Suprapubic skin (tissue), 4 donors: ENCODE results near the gene CAMK1D. TPM values are rescaled to one million over a fixed set of nuclear protein-coding genes. Genes with fewer than 3 reads are reported as not detected.

Experiments used
- DNase-seq, 2 donors: peaks; one replicate each; pipeline ENCODE4 v3.0.0-alpha.2; 2019; ENCODE audit warnings: low spot score in 2 of 2
- H3K27ac ChIP-seq: fragments of 200-600 bp; sonication (generic); one replicate; pipeline ENCODE4 v1.5.1; 2019
- H3K27me3 ChIP-seq: fragments of 200-600 bp; sonication (generic); one replicate; pipeline ENCODE4 v1.5.1; 2019
- H3K36me3 ChIP-seq: fragments of 200-600 bp; sonication (generic); one replicate; pipeline ENCODE4 v1.5.1; 2019
- H3K4me1 ChIP-seq: fragments of 200-600 bp; sonication (generic); one replicate; pipeline ENCODE4 v1.5.1; 2019
- H3K4me3 ChIP-seq: fragments of 200-600 bp; sonication (generic); one replicate; pipeline ENCODE4 v1.5.1; 2019; ENCODE audit warnings: mild to moderate bottlenecking
- H3K9me3 ChIP-seq: fragments of 200-600 bp; sonication (generic); one replicate; pipeline ENCODE4 v1.5.1; 2019
- EP300 ChIP-seq: sonication (generic); formaldehyde crosslinking; IDR thresholded peaks from one replicate; pipeline ENCODE4 v1.6.1; 2017; ENCODE audit warnings: antibody characterized with exemption
- POLR2A ChIP-seq, 2 donors: fragments of 450-650 bp; IDR thresholded peaks; one replicate each; pipeline ENCODE4 v1.6.1; 2017; ENCODE audit warnings: antibody characterized with exemption in 2 of 2, mild to moderate bottlenecking in 2 of 2, moderate library complexity in 2 of 2
- POLR2AphosphoS5 ChIP-seq, 3 donors: sonication (generic); formaldehyde crosslinking; IDR thresholded peaks; one replicate each; pipeline ENCODE4 v1.6.1; 2017; ENCODE audit warnings: antibody characterized with exemption in 3 of 3
- WGBS: methylation state at CpG from one replicate; pipeline ENCODE4 v1.1.5; 2018; 5-methylcytosine and 5-hydroxymethylcytosine counted together
- total RNA-seq, 4 donors: library from RNA; depleted of rRNA; stranded (reverse); fragments of >200 nt; gene quantifications; one replicate each; pipeline ENCODE4 v1.1.0, GENCODE V29; 2016
- TF ChIP-seq, protein P1 (sequence below), 2 donors: fragments of 200-600 bp in 1 of 2; fragments of 450-650 bp in 1 of 2; sonication (generic) in 1 of 2; IDR thresholded peaks; one replicate each; pipeline ENCODE4 v1.5.1; 2016 to 2019; ENCODE audit warnings: antibody characterized with exemption in 2 of 2, mild to moderate bottlenecking in 1 of 2, moderate library complexity in 1 of 2

Gene CAMK1D
- total RNA-seq, 4 donors from 2014 or later, result 26.4 to 31.3 (median 30.2) TPM

DNA sequence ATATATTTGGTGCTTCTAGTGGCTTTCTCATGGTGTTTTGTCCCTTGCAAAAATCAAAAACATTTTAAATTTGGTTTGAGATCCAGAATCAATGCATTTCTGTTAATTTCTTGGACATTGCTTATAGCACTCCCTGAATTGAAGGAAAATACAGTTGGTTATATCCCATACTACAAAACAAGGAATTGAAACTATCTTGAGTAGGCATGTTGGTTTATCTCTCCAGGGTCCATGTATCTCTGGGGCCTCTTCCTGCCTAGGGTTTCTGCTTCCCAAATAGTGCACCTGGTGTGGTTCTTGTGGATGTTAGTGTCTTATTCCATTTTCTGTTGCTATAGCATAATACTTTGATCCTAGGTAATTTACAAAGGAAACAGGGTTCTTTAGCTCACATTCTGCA lies 212.4 kb downstream of the CAMK1D start:
- H3K27me3 ChIP-seq, result no peaks in the 10 kb centered on the region
- H3K9me3 ChIP-seq, result no peaks in the 10 kb centered on the region
- TF ChIP-seq POLR2AphosphoS5 (IDR thresholded peaks at IDR 0.05), result no peak
- TF ChIP-seq POLR2A (IDR thresholded peaks at IDR 0.05), result no peak
- TF ChIP-seq, protein P1, sequence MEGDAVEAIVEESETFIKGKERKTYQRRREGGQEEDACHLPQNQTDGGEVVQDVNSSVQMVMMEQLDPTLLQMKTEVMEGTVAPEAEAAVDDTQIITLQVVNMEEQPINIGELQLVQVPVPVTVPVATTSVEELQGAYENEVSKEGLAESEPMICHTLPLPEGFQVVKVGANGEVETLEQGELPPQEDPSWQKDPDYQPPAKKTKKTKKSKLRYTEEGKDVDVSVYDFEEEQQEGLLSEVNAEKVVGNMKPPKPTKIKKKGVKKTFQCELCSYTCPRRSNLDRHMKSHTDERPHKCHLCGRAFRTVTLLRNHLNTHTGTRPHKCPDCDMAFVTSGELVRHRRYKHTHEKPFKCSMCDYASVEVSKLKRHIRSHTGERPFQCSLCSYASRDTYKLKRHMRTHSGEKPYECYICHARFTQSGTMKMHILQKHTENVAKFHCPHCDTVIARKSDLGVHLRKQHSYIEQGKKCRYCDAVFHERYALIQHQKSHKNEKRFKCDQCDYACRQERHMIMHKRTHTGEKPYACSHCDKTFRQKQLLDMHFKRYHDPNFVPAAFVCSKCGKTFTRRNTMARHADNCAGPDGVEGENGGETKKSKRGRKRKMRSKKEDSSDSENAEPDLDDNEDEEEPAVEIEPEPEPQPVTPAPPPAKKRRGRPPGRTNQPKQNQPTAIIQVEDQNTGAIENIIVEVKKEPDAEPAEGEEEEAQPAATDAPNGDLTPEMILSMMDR (IDR thresholded peaks at IDR 0.05), result no peak
- TF ChIP-seq EP300, result no peak
- no peak for DNase-seq
- H3K36me3 ChIP-seq, result no peaks in the 10 kb centered on the region
- H3K4me1 ChIP-seq, result peaks cover 5% of the 10 kb centered on the region
- H3K27ac ChIP-seq, result no peak overlapping the region
- H3K4me3 ChIP-seq, result no peak overlapping the region

DNA sequence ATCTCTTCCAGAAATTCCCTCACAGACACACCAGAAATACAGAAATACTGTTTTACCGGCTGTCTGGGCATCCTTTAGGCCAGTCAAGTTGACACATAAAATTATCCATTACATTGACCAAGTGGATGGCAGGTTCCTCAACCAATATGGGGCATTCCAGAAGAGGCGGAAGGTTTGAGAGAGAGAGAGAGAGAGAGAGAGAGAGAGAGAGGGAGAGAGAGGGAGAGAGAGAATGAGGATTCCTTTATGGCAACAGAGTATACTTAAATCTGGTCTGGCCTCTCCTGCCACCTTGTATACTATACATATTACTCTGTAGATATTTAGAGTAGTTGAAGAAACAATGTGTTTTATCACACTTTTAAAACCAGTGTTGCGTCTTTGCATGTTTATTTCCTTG lies 214.1 kb downstream of the CAMK1D start:
- Histone ChIP-seq H3K4me3 (no peak overlapping the region), H3K9me3 (no peaks in the 10 kb centered on the region), H3K27me3 (no peaks in the 10 kb centered on the region), H3K27ac (no peak overlapping the region), H3K4me1 (peaks cover 13% of the 10 kb centered on the region), H3K36me3 (no peaks in the 10 kb centered on the region)
- DNase-seq, result no peak
- TF ChIP-seq, protein P1 (IDR thresholded peaks at IDR 0.05), result no peak
- no peak for TF ChIP-seq POLR2A (IDR thresholded peaks at IDR 0.05)
- TF ChIP-seq EP300, result no peak
- no peak for TF ChIP-seq POLR2AphosphoS5 (IDR thresholded peaks at IDR 0.05)
- 86% methylated on average over 3 of the region's 3 CpGs for WGBS

DNA sequence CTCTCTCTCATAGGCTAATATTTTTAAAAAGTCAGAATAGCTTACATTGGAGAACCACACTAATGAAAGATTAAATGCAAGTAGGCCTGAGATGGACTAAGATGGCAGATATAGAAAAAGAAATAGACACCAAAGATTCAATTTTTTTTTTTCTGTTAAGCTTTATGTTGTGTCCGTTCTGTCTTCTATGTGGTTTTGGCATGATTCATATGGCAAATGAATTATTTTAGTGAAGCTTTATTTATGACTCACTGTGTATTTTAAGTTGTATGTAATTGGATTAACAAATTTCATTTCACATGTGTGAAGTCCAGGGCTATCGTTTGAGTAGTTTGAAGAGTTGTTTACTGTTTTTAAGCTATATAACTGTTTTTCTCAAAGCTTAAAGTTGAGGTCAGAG lies 214.8 kb downstream of the CAMK1D start:
- Histone ChIP-seq H3K4me1 (peaks cover 15% of the 10 kb centered on the region), H3K36me3 (no peaks in the 10 kb centered on the region), H3K27me3 (no peaks in the 10 kb centered on the region), H3K9me3 (no peaks in the 10 kb centered on the region), H3K27ac (no peak overlapping the region), H3K4me3 (no peak overlapping the region)
- WGBS, result 33% methylated on average over 2 of the region's 2 CpGs
- no peak for DNase-seq
- TF ChIP-seq EP300 (no peak), POLR2A (IDR thresholded peaks at IDR 0.05) (no peak), POLR2AphosphoS5 (IDR thresholded peaks at IDR 0.05) (no peak)
- TF ChIP-seq, protein P1 (IDR thresholded peaks at IDR 0.05), result no peak

DNA sequence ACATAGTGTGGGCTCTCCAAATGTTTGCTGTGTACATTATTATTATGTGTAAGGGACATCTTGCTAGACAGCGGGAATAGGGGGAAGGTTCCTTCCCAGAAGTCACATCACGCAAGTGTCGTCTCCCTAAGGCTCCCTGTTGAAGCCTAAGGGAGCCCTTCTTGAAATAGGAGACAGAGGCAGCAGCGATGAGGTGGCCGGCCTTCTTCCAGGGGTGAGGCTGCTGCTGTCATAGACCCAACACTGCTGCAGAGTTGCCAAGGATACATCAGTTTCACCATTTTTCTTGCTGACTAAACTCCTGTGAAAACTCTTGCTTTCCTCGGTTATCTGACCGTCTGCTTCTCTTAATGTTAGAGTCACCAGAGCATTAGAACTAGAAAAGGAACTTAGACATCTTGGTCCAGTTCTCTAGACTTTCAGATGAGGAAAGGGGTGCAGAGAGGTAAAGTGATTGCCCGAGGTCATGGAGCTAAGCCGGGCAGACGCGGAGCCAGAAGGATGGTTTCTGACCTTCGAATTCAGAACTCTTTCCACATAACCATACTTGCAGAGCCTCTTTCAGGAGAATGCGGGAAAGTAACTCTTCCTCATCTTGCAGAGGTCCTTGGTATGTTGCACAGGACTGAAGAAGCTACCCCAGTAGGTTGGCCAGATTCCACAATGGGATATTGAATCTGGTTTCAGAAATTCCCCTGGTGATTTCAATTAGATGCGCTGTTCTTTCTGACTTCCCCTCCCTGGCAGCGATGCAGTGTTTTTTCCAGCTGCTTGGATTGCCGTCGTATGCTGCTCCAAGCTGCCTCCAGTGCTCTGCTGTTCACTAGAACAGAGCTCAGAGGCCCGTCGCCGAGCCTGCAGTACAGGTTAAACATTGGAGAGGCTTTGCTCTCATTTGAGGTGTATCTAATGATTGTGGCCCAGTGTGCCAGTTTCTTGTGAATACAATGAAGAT lies 217.1 kb downstream of the CAMK1D start:
- TF ChIP-seq POLR2AphosphoS5 (IDR thresholded peaks at IDR 0.05) (no peak), EP300 (no peak), POLR2A (IDR thresholded peaks at IDR 0.05) (no peak)
- TF ChIP-seq, protein P1 (IDR thresholded peaks at IDR 0.05), result no peak
- peak overlapping the region; percentile 41 for H3K27ac ChIP-seq
- peaks cover 15% of the 10 kb centered on the region for H3K4me1 ChIP-seq
- no peaks in the 10 kb centered on the region for H3K27me3 ChIP-seq
- no peaks in the 10 kb centered on the region for H3K9me3 ChIP-seq
- no peak for DNase-seq
- WGBS, result 64% methylated on average over 20 of the region's 20 CpGs
- H3K4me3 ChIP-seq, result no peak overlapping the region
- no peaks in the 10 kb centered on the region for H3K36me3 ChIP-seq

DNA sequence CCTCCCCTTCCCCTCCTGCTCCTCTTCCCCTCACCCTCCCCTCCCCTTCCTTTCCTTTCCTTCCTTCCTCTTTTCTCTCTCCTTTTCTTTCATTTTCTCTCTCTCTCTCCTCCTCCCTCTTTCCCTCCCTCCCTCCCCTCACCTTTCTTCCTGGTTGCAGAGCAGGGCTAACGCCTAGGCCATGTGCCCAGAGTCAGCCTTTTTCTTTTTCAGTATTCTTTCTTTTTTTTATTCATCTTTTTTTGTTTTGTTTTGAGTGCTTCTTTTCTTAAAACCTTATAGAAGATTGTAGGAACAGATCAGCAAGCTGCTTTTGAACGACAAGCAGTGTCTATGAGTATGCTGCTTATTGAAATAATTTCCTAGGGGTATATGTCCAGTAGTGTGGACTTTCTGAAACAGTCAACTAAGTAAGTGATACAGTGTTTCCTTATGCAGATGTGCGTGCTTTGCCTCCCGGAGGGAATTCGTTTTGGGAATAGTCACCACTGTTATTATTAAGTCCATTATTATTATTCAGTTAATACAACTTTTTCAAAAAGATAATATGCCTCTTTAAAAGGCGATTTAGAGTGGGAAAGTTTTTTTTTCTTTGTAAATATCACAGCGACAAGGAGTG lies 219.2 kb downstream of the CAMK1D start:
- H3K27ac ChIP-seq, result no peak overlapping the region
- TF ChIP-seq POLR2AphosphoS5 (IDR thresholded peaks at IDR 0.05) (no peak), POLR2A (IDR thresholded peaks at IDR 0.05) (no peak), EP300 (no peak)
- TF ChIP-seq, protein P1 (IDR thresholded peaks at IDR 0.05), result no peak
- H3K4me3 ChIP-seq, result no peak overlapping the region
- H3K27me3 ChIP-seq, result no peaks in the 10 kb centered on the region
- H3K9me3 ChIP-seq, result no peaks in the 10 kb centered on the region
- DNase-seq, result no peak
- H3K4me1 ChIP-seq, result peaks cover 15% of the 10 kb centered on the region
- 76% methylated on average over 7 of the region's 7 CpGs for WGBS
- no peaks in the 10 kb centered on the region for H3K36me3 ChIP-seq
